HEK293T (cell line): Measurements from ENCODE around the gene OR5A1.

Experiments used
- ARNT ChIP-seq: fragments of 450-650 bp; IDR thresholded peaks from 2 replicates; pipeline ENCODE4 v1.6.1; 2017; ENCODE audit warnings: mild to moderate bottlenecking
- HDGF ChIP-seq: fragments of 450-650 bp; IDR thresholded peaks from 2 replicates; pipeline ENCODE4 v1.6.1; 2017; ENCODE audit warnings: antibody characterized with exemption, borderline replicate concordance
- L3MBTL2 ChIP-seq: fragments of 450-650 bp; conservative IDR thresholded peaks from 2 replicates; pipeline ENCODE4 v1.6.1; 2016; ENCODE audit warnings: mild to moderate bottlenecking
- LEF1 ChIP-seq: fragments of 450-650 bp; IDR thresholded peaks from 2 replicates; pipeline ENCODE4 v1.6.1; 2017; ENCODE audit warnings: mild to moderate bottlenecking, borderline replicate concordance
- SP1 ChIP-seq: fragments of 450-650 bp; IDR thresholded peaks from 2 replicates; pipeline ENCODE4 v1.6.1; 2017
- SUZ12 ChIP-seq: fragments of 450-650 bp; IDR thresholded peaks from 2 replicates; pipeline ENCODE4 v1.6.1; 2016; ENCODE audit warnings: mild to moderate bottlenecking
- ZNF384 ChIP-seq: fragments of 450-650 bp; IDR thresholded peaks from 2 replicates; pipeline ENCODE4 v1.6.1; 2016

- TF ChIP-seq ZNF384: no peak
- TF ChIP-seq LEF1: no peak
- TF ChIP-seq SUZ12: no peak
- no peak for TF ChIP-seq HDGF
- TF ChIP-seq L3MBTL2: no peak
- no peak for TF ChIP-seq ARNT
- TF ChIP-seq SP1: no peak
Measured at GRCh38 chr11:59456661-59457060, 20.4 kb downstream of the OR5A1 start, which contains the start of gene OR4D6.
